Uterus (tissue), 4 donors: ENCODE measurements around the gene UBR2. TPM values are rescaled to one million over a fixed set of nuclear protein-coding genes. Genes with fewer than 3 reads are reported as not detected.
"Not testable (repeated sequence)": the region's sequence is repeated elsewhere in the genome, so short reads cannot be mapped to it uniquely, and the experiment has no call there.

Experiments used
- DNase-seq, 2 donors: peaks; one replicate each; pipeline ENCODE4 v3.0.0-alpha.2; 2019 to 2020
- H3K27ac ChIP-seq, 2 donors: fragments of 200-600 bp; sonication (generic); 1 replicate in 1 of 2; 2 replicates in 1 of 2; pipeline ENCODE4 v1.5.1; 2016 to 2018
- H3K27me3 ChIP-seq, 2 donors: fragments of 200-600 bp; sonication (generic); one replicate each; pipeline ENCODE4 v1.5.1; 2018 to 2019; ENCODE audit warnings: control low read depth in 1 of 2
- H3K36me3 ChIP-seq, 2 donors: fragments of 200-600 bp; sonication (generic); one replicate each; pipeline ENCODE4 v1.5.1; 2019; ENCODE audit warnings: control low read depth in 1 of 2
- H3K4me1 ChIP-seq, 2 donors: fragments of 200-600 bp; sonication (generic); one replicate each; pipeline ENCODE4 v1.5.1; 2018 to 2019; ENCODE audit warnings: control low read depth in 1 of 2
- H3K4me3 ChIP-seq, 2 donors: fragments of 200-600 bp; sonication (generic); 1 replicate in 1 of 2; 2 replicates in 1 of 2; pipeline ENCODE4 v1.5.1; 2018 to 2019; ENCODE audit warnings: mild to moderate bottlenecking in 1 of 2
- H3K9me3 ChIP-seq, 2 donors: fragments of 200-600 bp; sonication (generic); one replicate each; pipeline ENCODE4 v1.5.1; 2019; ENCODE audit warnings: control low read depth in 1 of 2
- POLR2A ChIP-seq, 2 donors: fragments of 450-650 bp; IDR thresholded peaks; one replicate each; pipeline ENCODE4 v1.6.1; 2016; ENCODE audit warnings: antibody characterized with exemption in 2 of 2, mild to moderate bottlenecking in 1 of 2, moderate library complexity in 1 of 2
- intact Hi-C: fragments of 100-400 bp; cut with DNase I; formaldehyde crosslinking; loops from one replicate; pipeline ENCODE4 v1.15.1; 2023; ENCODE audit warnings: low total_unique reads
- total RNA-seq, 4 donors: library from RNA; depleted of rRNA in 3 of 4; stranded (reverse); fragments of >200 nt in 3 of 4; gene quantifications; one replicate each; pipeline versions ENCODE4 v1.1.0 to v1.2.4, GENCODE V29; 2014 to 2023
- TF ChIP-seq, protein P1 (sequence below), 4 experiments: fragments of 200-600 bp in 2 of 4; fragments of 450-650 bp in 2 of 4; sonication (generic) in 2 of 4; IDR thresholded peaks; one replicate each; pipeline ENCODE4 v1.5.1; 2016 to 2019; ENCODE audit warnings: antibody characterized with exemption in 4 of 4, mild to moderate bottlenecking in 2 of 4, moderate library complexity in 1 of 4
- donor health status: DM: yes; HTN: yes; CAD: no.

UBR2 gene
- total RNA-seq, 4 donors from 2014 or later: 13.2 to 44.2 (median 29.5) TPM

DNA sequence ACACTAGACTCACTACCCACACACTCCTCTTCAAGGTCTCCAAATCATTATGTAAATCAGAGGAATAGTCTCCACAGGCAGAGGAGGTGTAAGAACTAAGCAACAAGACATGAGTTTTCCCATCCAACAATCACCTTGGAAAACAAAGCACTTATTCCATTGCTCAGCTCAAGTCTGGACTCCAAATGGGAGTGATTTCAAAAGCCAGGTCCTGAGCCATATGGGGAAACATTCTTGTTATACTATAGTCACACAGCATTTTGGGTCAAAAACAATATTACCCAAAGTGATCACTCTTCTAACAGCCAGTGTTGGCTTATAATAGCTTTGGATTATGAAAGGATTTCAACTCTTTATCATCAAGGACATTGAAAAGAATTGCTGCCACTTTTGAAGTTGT is 162.2 kb downstream of the UBR2 start:
- TF ChIP-seq, protein P1, sequence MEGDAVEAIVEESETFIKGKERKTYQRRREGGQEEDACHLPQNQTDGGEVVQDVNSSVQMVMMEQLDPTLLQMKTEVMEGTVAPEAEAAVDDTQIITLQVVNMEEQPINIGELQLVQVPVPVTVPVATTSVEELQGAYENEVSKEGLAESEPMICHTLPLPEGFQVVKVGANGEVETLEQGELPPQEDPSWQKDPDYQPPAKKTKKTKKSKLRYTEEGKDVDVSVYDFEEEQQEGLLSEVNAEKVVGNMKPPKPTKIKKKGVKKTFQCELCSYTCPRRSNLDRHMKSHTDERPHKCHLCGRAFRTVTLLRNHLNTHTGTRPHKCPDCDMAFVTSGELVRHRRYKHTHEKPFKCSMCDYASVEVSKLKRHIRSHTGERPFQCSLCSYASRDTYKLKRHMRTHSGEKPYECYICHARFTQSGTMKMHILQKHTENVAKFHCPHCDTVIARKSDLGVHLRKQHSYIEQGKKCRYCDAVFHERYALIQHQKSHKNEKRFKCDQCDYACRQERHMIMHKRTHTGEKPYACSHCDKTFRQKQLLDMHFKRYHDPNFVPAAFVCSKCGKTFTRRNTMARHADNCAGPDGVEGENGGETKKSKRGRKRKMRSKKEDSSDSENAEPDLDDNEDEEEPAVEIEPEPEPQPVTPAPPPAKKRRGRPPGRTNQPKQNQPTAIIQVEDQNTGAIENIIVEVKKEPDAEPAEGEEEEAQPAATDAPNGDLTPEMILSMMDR (IDR thresholded peaks at IDR 0.05): no peak
- TF ChIP-seq POLR2A (IDR thresholded peaks at IDR 0.05): no peak
- DNase-seq: no peak
- Histone ChIP-seq H3K27me3 (no peaks in the 10 kb centered on the region), H3K9me3 (no peaks in the 10 kb centered on the region), H3K27ac (peak overlapping the region; percentile 83 to 87), H3K36me3 (no peaks in the 10 kb centered on the region), H3K4me3 (no peak overlapping the region), H3K4me1 (no peaks in the 10 kb centered on the region)
- intact Hi-C loops: loop anchor here (2.0 kb wide), 1 partner anchor 65 kb away; no protein-coding TSS in a partner anchor

DNA sequence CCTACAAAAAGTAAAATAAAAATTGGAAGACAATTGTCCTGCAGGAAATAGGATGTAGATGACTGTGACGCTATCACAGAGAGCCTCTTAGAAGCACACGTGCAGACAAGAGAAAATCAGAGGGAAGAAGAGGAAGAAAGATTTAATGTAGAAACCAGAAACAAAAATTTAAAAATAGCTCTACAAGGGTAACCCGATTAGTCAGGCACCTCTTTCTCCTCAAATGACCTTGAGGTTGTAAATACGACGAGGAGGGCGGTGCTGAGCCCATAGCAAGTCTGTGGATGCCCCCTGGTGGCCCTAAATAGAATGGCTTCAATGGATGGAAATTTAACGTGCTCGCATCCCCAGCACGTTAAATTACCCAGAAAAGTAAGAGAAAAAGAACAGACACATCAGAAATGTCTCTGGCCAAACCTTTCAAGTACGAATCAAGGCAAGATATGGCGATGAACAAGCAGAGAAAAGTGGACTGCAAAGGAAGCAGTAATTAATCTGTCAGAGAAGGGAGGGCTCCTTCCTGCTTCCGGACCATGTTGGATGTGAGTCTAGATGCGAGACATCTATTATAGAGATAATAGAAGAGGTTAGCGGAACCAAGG is 162.8 kb downstream of the UBR2 start:
- H3K4me1 ChIP-seq: no peaks in the 10 kb centered on the region
- H3K9me3 ChIP-seq: no peaks in the 10 kb centered on the region
- intact Hi-C loops: loop anchor here (2.0 kb wide), 1 partner anchor 66 kb away; no protein-coding TSS in a partner anchor
- peak; percentile 67 to 90 for DNase-seq
- no peaks in the 10 kb centered on the region for H3K36me3 ChIP-seq
- no peak for TF ChIP-seq POLR2A (IDR thresholded peaks at IDR 0.05)
- TF ChIP-seq, protein P1 (IDR thresholded peaks at IDR 0.05): peak; percentile 92 to 95 (median 94)
- H3K27ac ChIP-seq: peak overlapping the region; percentile 83 to 87
- H3K4me3 ChIP-seq: peak overlapping the region; percentile 30 to 44
- no peaks in the 10 kb centered on the region for H3K27me3 ChIP-seq

DNA sequence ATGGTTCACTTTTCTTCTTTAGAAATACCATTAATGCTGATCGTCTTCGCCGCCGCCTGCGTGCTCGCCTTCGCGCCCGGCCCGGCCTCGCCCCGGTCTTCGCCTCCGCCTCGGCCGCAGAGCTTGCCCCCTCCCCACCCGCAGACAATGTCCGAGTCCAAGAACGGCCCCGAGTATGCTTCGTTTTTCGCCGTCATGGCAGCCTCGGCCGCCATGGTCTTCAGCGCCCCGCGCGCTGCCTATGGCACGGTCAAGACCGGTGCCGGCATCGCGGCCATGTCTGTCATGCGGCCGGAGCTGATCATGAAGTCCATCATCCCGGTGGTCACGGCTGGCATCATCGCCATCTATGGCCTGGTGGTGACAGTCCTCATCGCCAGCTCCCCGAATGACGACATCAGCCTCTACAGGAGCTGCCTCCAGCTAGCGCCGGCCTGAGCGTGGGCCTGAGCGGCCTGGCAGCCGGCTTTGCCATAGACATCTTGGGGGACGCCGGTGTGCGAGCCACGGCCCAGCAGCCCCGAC is 163.3 kb downstream of the UBR2 start:
- Histone ChIP-seq H3K36me3 (no peaks in the 10 kb centered on the region), H3K4me1 (no peaks in the 10 kb centered on the region), H3K27ac (peak overlapping the region; percentile 83 to 87), H3K9me3 (no peaks in the 10 kb centered on the region), H3K4me3 (peak overlapping the region; percentile 30 to 44), H3K27me3 (no peaks in the 10 kb centered on the region)
- peak; percentile 39 to 49 for DNase-seq
- TF ChIP-seq POLR2A (IDR thresholded peaks at IDR 0.05): no peak
- TF ChIP-seq, protein P1 (IDR thresholded peaks at IDR 0.05): no peak
- intact Hi-C loops: loop anchor here (2.0 kb wide), 1 partner anchor 66 kb away; no protein-coding TSS in a partner anchor

DNA sequence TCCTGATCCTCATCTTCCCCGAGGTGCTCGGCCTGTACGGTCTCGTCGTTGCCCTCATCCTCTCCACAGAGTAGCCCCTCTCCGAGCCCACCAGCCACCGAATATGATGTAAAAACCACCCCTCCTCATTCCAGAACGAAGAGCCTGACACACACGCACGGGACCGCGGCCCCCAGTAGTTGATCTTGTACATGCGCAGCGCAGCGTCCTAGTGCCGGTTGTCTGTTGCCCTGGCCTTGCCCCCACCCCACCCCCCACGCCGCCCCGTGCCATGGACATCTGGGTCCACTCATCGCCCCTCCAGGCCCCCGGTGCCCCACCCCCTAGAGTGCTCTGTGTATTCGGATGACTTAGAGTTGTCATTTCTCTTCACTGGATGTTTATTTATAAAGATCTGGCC is 163.8 kb downstream of the UBR2 start:
- H3K27ac ChIP-seq: peak overlapping the region; percentile 83 to 87
- peak overlapping the region; percentile 30 to 44 for H3K4me3 ChIP-seq
- no peaks in the 10 kb centered on the region for H3K36me3 ChIP-seq
- H3K4me1 ChIP-seq: no peaks in the 10 kb centered on the region
- no peaks in the 10 kb centered on the region for H3K9me3 ChIP-seq
- DNase-seq: peak; percentile 27 to 35
- H3K27me3 ChIP-seq: no peaks in the 10 kb centered on the region
- TF ChIP-seq, protein P1 (IDR thresholded peaks at IDR 0.05): no peak
- no peak for TF ChIP-seq POLR2A (IDR thresholded peaks at IDR 0.05)
- intact Hi-C loops: loop anchor here (2.0 kb wide), 1 partner anchor 67 kb away; no protein-coding TSS in a partner anchor

DNA sequence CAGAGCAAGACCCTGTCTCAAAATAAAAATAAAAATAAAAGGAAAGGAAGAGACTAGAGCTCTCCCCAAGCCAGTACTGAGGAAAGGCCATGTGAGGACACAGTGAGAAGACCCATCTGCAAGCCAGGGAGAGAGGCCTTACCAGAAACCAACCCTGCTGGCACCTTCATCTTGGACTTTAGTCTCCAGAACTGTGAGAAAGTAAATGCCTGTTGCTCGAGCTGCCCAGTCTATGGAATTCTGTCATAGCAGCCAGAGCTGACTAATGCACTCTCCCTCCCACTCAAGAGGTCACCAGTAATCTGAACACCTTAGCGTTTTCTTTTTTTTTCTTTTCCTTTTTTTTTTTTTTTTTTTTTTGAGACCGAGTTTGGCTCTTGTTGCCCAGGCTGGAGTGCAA is 165.9 kb downstream of the UBR2 start:
- DNase-seq: no peak
- TF ChIP-seq, protein P1 (IDR thresholded peaks at IDR 0.05): no peak
- no peak for TF ChIP-seq POLR2A (IDR thresholded peaks at IDR 0.05)
- Histone ChIP-seq H3K27ac (no peak overlapping the region), H3K9me3 (no peaks in the 10 kb centered on the region), H3K27me3 (no peaks in the 10 kb centered on the region), H3K4me1 (no peaks in the 10 kb centered on the region), H3K36me3 (no peaks in the 10 kb centered on the region), H3K4me3 (no peak overlapping the region)
- intact Hi-C loops: no loop called here

DNA sequence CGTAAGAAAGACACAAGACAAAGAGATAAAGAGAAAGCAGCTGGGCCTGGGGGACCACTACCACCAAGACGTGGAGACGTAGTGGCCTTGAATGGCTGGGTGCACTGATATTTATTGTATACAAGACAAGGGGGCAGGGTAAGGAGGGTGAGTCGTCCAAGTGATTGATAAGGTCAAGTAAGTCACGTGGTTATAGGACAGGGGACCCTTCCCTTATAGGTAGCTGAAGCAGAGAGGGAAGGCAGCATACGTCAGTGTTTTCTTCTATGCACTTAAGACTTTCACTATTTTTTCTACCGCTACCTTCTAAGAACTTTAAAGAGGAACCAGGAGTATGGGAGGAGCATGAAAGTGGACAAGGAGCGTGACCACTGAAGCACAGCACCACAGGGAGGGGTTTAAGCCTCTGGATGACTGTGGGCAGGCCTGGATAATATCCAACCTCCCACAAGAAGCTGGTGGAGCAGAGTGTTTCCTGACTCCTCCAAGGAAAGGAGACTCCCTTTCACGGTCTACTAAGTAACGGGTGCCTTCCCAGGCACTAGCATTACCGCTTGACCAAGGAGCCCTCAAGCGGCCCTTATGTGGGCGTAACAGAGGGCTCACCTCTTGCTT is 170.1 kb downstream of the UBR2 start:
- H3K4me3 ChIP-seq, H3K27me3 ChIP-seq, H3K36me3 ChIP-seq, H3K9me3 ChIP-seq, H3K27ac ChIP-seq, DNase-seq, intact Hi-C loops, H3K4me1 ChIP-seq: not testable (repeated sequence)
